Activated CD8-positive, alpha-beta memory T cell treated with anti-CD3 and anti-CD28 coated beads for 1 hour (primary cell): ENCODE measurements around the gene OLFM1.

Experiments
- DNase-seq, 2 donors: peaks; one replicate each; pipeline ENCODE4 v3.0.0-alpha.2; 2020; ENCODE audit warnings: low read depth in 1 of 2; ENCODE audit errors: extremely low read depth in 1 of 2

The OLFM1 gene

DNA sequence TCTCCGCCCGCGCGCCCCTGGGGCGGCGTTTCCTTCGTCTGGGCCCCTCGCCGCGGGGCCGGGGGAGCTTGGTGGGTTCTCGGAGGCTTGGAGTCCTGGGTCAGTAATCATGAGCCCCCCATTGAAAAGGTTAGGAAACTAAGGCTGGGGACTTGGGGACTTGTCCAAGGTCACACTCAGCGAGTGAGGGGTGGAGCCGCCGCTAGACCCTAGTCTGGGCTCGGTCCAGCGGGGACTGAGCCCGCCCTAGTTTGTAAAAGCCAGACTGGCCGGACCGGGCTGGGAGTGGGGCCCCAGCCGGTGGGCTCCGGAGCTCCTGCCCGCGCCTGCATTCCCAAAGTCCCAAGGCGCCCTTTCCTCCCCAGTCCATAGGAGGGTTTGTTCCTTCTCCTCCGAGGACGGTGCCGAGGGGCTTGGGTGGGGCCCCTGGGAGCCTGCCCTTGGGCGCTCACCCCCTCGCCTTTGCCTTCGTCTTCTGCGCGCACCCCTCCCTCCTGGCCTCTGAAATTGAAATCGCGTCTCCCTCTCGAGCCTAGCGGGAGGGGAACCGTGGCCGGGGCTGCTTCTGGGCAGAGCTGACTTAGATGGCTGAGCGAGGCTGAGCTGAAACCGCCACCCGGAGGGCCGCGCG, 995 bp downstream of the OLFM1 start:
- no peak for DNase-seq

DNA sequence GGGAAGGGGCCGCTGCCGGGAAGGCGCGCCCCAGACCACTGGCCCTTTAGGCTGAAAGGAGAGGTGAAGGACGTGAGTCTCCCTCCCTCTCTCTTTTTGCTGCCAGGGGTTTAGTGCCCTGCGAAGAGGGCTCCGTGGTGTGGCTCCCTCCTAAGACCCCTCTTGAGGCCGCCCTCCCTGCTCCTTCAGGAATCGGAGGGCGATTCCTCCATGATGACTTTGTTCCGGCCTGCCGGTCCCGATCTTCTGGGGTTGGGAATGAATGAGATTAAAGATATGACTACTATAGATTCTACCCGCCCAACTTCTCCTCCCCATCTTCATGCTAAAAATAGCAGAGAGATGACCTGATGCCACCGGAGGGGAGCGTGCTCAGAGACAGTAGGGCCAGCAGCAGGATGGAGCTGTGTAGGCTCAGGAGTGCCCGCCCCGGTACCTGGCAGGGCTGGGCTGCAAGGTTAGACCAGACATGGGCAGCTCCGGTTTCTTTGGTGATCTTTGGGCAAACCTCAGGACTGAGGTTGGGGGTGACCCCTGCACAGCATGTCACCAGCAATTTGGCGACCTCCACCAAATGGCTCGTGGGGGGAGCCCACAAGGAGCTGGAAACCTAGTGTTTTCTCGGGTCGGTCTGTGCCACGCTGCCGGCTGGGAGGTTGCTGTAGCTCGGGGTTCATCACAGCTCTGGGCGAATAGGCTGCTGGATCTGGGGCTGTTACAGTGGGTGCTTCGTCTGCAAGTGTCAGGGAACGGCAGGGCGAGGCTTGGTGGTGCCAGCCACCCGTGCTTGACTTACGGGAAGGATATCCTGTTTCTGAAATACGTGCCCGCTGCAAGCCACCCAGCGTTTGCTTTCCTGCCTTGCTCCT, 1.7 kb downstream of the OLFM1 start:
- no peak for DNase-seq

DNA sequence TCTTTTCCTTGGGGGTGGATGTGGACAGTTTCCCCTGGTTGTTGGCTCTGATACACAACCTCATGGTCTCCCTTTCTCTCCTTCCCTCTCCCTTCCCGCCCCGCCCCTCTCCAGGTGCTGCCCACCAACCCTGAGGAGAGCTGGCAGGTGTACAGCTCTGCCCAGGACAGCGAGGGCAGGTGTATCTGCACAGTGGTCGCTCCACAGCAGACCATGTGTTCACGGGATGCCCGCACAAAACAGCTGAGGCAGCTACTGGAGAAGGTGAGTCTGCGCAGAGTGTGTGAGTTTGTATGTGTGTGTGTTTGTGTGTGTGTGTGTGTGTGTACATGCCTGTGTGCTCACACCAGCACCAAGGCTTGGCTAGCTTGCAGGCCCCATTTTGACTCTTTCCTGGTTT, 2.6 kb downstream of the OLFM1 start:
- no peak for DNase-seq

DNA sequence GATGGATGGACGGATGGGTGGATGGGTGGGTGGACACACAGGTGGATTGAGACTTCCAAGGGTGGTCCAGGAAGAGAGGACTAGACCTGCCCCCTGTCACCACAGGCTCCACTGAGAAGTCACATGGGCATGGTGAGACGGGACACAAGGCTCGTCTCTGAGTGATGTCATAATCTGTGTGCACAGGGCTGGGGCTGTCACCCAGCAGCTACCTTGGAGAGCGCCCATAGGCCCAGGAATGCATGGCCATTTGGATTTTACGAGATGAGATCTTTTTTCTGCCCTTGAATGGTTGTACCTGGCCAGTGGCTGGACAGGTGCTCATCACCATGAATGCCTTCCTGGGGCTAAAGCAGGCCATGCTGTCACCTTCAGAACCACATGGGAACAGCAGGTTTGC, 3.1 kb downstream of the OLFM1 start:
- no peak for DNase-seq

DNA sequence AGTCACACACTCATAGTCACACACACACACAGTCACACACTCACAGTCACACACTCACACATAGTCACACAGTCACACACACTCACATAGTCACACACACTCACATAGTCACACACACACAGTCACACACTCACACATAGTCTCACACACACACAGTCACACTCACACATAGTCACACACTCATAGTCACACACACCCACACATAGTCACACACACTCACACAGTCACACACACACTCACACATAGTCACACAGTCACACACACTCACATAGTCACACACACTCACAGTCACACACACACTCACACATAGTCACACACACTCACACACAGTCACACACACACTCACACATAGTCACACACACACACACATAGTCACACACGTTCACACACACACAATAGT, 4.1 kb downstream of the OLFM1 start:
- no peak for DNase-seq

DNA sequence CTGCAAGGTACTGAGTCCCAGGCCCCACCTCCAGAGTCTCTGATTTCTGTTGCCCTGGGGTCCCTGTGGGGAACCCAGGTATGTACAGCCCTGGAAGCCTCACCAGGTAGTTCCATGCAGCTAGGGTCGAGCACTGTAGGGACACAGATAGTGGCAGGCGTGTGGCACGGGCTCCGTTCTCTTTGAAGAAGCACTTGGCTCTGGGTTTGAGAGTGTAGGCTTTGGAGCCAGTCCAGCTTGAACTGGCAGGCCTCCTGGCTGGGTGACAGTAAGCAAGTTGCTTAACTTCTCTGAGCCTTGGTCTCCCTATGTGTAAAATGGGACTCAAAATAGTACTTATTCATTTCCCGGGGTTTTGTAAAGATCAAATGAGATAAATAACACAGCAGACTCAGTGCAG, 5.6 kb downstream of the OLFM1 start:
- no peak for DNase-seq

DNA sequence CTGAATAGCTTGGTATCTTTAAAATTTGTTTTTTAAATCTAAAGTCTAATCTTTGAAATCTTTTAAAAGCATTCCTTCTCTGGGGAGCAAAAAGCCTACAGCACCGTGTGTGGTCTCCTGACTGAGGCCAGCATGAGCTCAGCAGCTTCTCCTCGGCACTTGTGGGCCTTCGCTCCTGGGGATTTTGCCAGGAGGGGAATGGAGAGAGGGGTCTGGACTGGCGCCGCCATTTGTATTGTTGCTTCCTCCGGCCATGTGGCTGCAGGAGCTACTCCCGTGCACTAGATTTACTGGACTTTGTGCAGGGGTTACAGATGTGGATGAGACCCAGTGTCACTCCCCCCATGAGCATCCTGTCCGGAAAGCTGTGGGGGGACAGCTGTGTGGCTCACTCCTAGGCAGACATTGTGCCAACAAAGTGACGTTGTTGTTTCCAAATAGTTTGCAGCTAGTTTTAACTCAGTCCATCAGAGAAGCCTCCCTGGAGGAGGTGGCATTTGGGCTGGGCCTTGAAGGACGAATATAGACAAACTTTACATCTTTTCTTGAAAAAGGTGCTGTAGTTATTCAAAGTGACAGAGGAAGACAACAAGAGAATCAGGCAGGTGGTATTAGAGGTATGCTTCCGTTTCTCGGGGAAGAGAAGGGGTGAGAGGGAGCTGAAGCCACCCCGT, 6.6 kb downstream of the OLFM1 start:
- DNase-seq: no peak

DNA sequence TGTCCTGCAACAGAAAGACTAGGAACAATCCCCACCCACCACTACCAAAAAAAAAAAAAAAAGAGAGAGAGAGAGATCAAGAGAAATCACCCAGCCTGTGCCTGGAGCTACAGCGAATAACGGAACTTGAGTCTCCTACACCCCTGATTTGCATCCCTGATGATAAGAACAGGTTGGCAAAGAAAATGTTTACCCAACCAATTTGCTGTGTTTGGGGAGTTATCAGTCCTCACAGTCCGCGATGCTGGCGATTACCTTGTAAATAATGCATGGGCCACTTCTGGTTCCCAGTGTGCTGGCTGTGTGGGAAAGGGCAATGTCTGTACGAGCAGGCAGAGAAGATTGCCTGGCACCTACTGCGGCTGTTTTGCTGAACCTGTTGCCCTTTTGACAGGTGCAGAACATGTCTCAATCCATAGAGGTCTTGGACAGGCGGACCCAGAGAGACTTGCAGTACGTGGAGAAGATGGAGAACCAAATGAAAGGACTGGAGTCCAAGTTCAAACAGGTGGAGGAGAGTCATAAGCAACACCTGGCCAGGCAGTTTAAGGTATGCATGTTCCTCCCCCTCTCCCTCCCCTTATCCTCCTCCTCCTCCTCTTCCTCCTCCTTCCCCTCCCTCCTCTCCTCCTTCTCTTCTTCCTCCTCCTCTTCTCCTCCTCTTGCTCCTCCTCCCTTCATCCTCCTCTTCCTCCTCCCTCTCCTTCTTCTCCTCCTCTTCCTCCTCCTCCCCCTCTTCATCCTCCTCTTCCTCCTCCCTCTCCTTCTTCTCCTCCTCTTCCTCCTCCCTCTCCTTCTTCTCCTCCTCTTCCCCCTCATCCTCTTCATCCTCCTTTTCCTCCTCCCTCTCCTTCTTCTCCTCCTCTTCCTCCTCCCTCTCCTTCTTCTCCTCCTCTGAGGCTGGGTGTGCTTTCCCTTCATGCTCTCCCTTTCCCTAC, 8.3 kb downstream of the OLFM1 start:
- DNase-seq: no peak

DNA sequence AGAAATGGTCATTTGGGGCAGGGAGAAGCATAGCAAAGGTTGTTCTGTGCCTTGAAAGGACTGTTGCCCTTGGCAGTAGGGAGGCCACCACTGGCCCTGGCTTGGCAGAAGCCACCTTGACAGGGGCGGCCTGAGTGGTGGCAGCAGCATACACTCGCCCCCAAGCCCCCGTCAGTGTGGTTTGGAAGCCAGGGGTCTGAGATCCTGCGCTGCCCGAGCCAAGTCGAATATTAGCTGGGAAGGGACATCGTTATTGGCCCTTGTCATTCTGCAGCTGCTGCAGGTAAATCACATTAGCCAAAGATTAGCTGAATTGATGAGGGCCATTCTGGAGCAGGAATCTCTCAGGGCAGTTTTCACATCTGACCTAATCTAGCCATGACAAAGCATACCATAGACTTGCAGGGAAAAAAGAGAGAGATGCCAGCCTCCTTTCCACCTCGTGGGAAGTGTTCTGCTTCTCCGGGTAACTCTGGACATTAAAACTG, 9.0 kb downstream of the OLFM1 start:
- no peak for DNase-seq

DNA sequence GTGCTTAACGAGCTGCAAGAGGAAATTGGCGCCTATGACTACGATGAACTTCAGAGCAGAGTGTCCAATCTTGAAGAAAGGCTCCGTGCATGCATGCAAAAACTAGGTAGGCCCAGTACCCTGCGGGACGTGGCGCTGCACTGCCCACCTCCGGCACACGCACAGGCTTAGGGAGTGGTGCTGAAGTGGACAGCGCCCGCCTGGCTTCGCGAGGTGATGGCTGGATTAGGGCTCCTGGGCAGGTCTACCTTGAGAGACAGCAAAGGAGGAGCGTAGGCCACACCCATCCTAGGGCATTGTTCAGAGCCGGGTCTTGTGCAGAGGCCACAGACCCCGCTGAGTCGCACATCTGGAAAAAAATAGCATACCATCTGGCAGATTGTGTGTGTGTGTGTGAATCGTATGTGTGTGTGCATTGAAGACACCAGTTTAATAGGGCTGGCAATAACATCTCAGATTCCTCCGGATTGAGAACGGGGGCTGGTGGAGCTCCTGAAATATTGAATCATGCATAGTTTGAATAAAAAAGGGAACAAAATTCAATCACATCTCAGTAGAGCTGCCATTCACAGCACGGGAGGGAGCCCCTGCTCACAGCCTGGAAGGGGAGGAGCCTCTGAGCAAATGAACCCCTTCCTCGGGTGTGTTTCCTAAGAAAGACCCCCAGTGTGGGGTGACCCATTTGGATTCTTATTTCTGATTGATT, 11.1 kb downstream of the OLFM1 start:
- DNase-seq: no peak

DNA sequence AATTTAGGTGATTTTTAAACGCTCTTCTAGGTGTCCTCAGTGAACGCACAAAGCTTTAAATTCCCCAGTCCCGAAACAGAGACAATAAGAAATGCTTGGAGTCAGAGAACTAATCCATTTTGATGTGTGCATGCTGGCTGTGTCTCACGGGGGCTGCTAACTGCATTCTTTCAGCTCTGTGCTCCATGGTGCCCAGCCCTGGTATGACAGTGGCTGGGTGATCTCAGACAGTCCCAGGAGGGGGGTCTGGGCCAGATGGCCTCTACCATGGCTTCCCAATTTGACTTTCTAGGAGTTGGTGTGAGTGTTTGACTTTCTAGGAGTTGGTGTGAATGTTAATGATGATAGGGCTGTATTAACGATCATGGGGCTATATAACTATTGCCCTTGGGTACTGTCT, 12.1 kb downstream of the OLFM1 start:
- DNase-seq: no peak

DNA sequence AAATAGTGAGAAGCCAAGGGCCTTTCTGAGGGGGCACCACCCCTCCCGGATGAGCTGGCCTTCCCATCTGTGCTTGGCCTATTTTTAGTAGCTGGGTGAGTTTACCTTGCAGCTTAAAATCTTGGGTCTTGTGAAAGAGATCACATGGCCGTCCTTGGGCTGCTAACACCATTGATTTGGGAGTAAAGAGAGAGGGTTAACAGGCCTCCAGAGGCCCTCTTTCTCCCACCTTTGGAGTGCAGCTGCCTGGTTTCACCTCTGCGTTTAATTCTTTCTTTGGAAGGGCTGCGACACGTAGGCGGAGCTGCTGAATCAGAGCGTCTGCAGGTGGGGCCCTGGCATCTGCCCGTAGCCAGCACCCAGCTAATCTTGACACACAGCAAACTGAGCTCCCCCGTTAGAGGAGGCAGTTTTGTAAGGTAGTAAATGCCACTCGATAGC, 12.8 kb downstream of the OLFM1 start:
- DNase-seq: no peak

DNA sequence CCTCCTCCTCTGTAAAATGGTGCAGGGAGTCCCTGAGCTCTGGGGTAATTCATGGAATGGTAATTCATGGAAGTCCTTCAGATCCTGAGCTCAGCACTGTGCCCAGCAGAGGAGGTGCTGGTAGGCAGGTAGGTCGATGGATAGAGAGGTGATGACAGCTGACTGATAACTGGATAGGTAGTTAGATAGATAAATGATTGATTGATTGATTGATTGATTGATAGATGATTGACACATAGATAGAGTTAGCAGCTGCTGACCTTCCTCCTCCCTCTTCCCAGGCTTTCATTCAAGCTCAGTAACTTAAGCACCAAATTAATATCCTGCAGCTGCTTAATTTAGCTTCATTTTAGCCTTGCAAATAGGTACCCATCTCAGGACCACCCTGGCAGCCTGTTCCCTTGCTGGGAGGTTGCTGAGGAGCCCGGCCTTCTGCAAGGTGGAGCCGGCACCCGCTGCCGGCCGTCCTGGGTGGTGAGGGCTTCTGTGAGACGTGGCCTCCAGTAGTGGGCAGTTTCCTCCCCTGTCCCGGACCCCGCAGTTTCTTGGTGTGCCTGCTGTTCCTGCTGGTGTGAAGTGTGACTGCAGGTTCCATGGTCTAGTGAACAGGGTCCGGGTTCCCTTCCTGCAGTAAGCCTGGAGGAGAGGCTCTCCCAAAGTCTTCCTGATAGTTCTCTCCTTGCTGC, 13.4 kb downstream of the OLFM1 start:
- no peak for DNase-seq

DNA sequence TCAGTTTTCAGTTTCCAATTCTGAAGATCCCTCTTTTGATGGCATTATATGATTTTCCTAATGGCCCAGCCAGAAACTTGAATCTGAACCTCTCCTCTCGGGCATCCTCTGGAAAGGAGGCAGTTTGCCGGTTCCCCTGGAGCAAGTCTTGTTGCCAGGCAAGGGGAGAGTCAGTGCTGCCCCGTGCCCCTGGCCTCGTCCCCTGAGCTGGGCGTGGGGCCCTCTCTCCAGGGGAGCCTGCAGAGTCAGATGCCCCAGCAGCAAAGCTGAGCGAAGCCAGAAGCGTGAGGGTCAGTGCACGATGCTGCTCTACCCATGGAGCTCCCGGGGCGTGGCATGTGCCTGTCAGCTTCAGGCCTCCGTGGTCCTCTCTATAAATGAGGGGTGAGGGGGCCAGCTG, 14.0 kb downstream of the OLFM1 start:
- DNase-seq: no peak

DNA sequence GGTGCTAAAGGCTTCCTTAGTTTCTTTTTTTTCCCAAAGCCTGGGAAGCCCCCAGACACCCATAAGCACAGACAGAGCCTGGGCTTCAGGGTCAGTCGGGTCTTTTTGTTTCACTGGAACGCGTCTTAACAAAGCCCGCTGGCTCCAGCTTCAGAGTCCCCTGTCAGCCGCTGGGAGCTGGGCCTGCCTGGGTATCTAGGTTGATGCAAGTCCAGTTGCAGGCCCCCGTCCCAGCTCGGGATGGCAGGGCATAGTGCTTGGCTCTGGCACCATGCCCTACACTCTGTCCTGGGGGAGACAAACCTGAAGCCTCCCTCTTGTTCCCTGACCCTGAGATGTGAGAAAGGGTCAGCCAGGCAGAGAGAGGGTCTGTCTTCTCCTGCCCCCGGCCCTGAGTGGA, 14.5 kb downstream of the OLFM1 start:
- DNase-seq: no peak

DNA sequence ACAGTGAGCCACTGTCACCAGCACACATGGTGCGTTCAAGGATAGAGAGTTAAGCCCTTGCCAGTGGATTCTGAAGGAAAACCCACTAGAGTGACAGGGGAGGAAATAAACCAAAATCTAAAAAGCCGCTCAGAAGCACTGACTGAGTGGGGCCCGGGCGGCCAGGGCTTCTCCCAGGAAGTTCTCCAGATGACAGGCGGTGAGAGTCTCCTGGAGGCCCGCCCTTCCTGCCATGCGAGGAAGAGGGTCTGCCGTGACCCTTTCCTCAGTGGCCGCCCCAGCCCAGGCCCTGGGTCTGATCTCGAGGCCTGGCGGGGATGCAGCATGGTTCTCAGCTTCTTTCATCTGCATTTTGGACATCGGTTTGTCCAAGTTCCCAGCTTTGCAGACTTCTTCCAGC, 14.9 kb downstream of the OLFM1 start:
- DNase-seq: no peak

DNA sequence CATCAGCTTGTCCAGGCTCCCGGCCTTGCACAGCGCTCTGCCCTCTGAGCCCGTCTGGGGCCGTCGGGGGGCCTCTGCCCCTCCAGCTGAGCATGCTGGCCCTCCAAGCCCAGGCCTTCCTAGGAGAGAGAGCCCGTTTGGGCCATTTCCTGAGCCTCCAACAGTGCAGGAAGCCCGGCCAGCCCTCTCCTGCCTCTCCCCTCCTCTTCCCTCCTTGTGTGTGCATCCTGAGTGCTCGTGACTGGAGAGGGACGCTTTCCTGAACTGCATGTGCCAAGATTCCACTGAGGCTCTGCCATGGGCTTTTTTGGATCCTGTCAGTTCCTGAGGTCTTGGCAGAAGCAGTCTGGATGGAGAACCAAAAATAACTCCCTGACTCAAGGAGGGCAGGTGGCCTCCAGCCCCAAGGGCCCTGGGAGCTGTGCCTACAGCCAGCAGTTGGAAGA, 15.6 kb downstream of the OLFM1 start:
- DNase-seq: no peak

DNA sequence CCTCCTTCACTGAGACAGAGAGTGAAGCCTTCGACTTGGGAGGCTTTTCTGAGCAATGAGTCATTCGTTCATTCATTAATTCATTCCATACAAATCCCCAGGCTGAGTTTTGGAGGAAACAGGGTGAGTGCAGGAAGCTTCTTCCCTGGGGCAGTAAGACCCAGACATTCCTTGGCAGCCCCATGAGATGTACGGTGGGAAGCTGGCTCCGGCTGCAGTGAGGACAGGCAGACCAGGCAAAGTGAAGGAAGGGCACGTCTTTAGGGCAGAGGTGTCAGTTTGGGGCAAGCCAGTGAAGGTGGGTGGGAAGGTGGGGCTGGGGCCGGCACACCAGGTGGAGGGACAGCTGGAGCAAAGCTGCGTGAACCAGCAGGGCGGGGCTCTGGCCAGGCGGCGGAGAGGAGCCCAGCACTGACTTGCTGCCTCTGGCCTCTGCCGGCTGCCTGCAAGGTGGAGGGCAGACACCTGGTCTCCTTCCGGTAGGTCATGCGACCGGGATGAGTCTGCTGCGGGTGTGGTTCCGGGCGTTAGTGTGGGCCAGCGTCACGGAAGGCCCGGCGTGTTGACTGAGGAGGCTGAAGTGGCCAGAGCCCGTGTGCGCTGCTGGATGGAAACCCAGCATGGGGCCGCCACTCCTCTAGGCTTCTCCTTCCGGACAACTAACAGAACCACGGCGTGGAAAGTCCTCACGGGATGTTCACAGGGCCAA, 16.6 kb downstream of the OLFM1 start:
- no peak for DNase-seq

DNA sequence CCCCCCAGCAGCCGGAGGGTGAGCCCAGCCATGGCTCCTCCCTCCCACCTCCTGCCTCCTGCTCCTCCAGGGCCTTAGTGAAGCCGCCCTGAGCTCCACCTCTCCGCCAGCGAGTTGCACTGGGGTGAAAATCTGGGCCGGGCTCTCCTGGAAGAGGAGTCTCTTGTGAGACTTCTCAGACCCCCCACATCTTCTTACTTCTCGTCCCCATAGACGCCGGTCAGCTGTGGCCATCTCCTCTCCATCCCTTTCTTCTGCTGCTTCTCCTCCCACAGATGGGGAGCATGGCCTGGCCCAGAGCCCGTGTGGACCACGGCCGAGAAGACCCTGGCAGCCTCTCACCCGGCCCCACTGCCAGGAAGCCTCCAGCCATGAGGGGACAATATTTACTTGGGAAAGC, 17.3 kb downstream of the OLFM1 start:
- DNase-seq: no peak
